Mesendoderm (in vitro differentiated cells): ENCODE results near the gene KCTD15.

ENCODE experiments used
- DNase-seq: peaks from one replicate; pipeline ENCODE4 v3.0.0; 2013
- H2AK5ac ChIP-seq: 2 replicates; pipeline ENCODE4 v1.6.1; 2013; ENCODE audit warnings: low read length, inconsistent platforms
- H2BK120ac ChIP-seq: 2 replicates; pipeline ENCODE4 v1.6.1; 2013; ENCODE audit warnings: low read depth, mild to moderate bottlenecking, low read length, moderate library complexity, mixed read lengths
- H2BK15ac ChIP-seq: replicated peaks from 2 replicates; pipeline ENCODE4 v1.6.1; 2013; ENCODE audit warnings: low read depth, mild to moderate bottlenecking, moderate library complexity
- H2BK5ac ChIP-seq: 2 replicates; pipeline ENCODE4 v1.6.1; 2013; ENCODE audit warnings: low read length, inconsistent platforms
- H3K18ac ChIP-seq: 2 replicates; pipeline ENCODE4 v1.6.1; 2013; ENCODE audit warnings: mild to moderate bottlenecking, low read length, mixed read lengths
- H3K23ac ChIP-seq: one replicate; pipeline ENCODE4 v1.6.1; 2013; ENCODE audit warnings: low read length
- H3K27ac ChIP-seq: 2 replicates; pipeline ENCODE4 v1.5.1; 2013; ENCODE audit warnings: low read depth, mild to moderate bottlenecking, inconsistent platforms, low read length, moderate library complexity
- H3K27me3 ChIP-seq: 2 replicates; pipeline ENCODE4 v1.6.1; 2013; ENCODE audit warnings: low read length, control low read depth, mild to moderate bottlenecking, inconsistent platforms; ENCODE audit not compliant: insufficient read depth, poor library complexity
- H3K36me3 ChIP-seq: 2 replicates; pipeline ENCODE4 v1.6.1; 2013; ENCODE audit warnings: low read length, inconsistent platforms; ENCODE audit not compliant: control insufficient read depth, insufficient read depth
- H3K4ac ChIP-seq: one replicate; pipeline ENCODE4 v1.6.1; 2013; ENCODE audit warnings: low read depth, mild to moderate bottlenecking, low read length, moderate library complexity
- H3K4me1 ChIP-seq: 2 replicates; pipeline ENCODE4 v1.6.1; 2013; ENCODE audit warnings: low read depth, low read length, inconsistent platforms; ENCODE audit not compliant: control insufficient read depth
- H3K4me2 ChIP-seq: 2 replicates; pipeline ENCODE4 v1.6.1; 2013; ENCODE audit warnings: low read length
- H3K4me3 ChIP-seq: 2 replicates; pipeline ENCODE4 v1.5.1; 2013; ENCODE audit warnings: mild to moderate bottlenecking, low read length
- H3K56ac ChIP-seq: one replicate; pipeline ENCODE4 v1.6.1; 2013; ENCODE audit warnings: low read length
- H3K79me1 ChIP-seq: 2 replicates; pipeline ENCODE4 v1.6.1; 2013; ENCODE audit warnings: low read length, inconsistent platforms
- H3K79me2 ChIP-seq: 2 replicates; pipeline ENCODE4 v1.6.1; 2013; ENCODE audit warnings: mild to moderate bottlenecking, low read length; ENCODE audit not compliant: control insufficient read depth, insufficient read depth
- H3K9ac ChIP-seq: 2 replicates; pipeline ENCODE4 v1.6.1; 2013; ENCODE audit warnings: low read length, inconsistent platforms
- H4K5ac ChIP-seq: one replicate; pipeline ENCODE4 v1.6.1; 2013; ENCODE audit warnings: low read length
- H4K8ac ChIP-seq: one replicate; pipeline ENCODE4 v1.6.1; 2013; ENCODE audit warnings: low read depth, mild to moderate bottlenecking, control low read depth, low read length, moderate library complexity
- WGBS: extraction: QIAGEN DNeasy Blood & Tissue Kit; methylation state at CpG from one replicate; pipeline ENCODE4 v1.1.7; 2013; ENCODE audit warnings: low lambda C conversion rate, missing lambda C conversion rate; ENCODE audit not compliant: insufficient coverage; ENCODE audit errors: extremely low coverage; 5-methylcytosine and 5-hydroxymethylcytosine counted together

Gene KCTD15

DNA sequence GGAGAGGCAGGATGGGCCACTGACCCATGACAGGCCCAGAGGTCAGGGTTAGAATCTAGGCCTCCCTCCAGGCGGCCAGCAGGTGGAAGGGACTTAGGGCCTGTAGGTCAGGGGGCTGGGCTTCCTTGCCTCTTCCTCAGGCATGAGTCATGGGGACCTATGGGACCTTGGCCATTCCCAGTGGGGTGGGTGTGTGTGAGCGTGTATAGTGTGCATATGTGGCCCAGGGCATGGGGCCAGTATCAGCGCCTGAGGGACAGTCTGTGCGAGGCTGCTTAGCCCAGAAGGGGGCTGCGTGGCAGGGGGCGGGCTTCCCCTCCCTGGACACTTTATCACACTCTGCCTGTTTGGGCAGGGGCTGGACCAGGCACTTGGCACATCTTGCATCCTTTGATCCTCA lies 13.3 kb downstream of the KCTD15 start:
- WGBS, result no CpG with 5 or more reads among the region's 6 CpGs
- Histone ChIP-seq H2BK5ac (no peak overlapping the region), H3K9ac (no peak overlapping the region), H3K18ac (no peak overlapping the region), H3K4me2 (no peak overlapping the region), H3K27me3 (no peaks in the 10 kb centered on the region), H3K4ac (no peak overlapping the region), H3K56ac (no peak overlapping the region), H3K23ac (no peak overlapping the region), H2AK5ac (no peak overlapping the region), H3K36me3 (peaks cover 7% of the 10 kb centered on the region), H3K4me3 (no peak overlapping the region), H3K27ac (no peak overlapping the region), H3K79me2 (no peaks in the 10 kb centered on the region), H2BK15ac (no peak overlapping the region), H3K79me1 (peaks cover 11% of the 10 kb centered on the region), H4K8ac (no peak overlapping the region), H4K5ac (no peak overlapping the region), H3K4me1 (no peaks in the 10 kb centered on the region), H2BK120ac (no peak overlapping the region)
- no peak for DNase-seq

DNA sequence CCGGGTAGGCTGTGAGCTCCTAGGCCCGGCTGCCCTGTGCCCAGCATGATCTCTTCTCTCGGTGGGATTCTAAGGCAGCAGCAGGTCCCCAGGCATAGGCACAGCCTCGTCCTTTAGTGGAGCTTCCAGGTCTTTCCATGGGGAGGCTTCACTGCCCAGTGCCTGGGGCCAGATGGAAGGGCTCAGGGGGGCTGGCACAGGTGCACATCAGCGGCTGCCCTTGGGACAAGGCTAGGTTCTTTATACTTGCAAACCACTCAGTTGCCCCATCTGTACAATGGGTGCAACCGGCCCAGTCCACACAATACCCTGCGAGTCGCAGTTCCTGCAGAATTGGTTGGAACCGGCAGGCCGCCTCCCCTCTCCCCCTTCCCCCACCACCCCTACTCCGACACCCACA lies 14.2 kb downstream of the KCTD15 start:
- H3K27ac ChIP-seq, result no peak overlapping the region
- no peak overlapping the region for H2BK5ac ChIP-seq
- peaks cover 5% of the 10 kb centered on the region for H3K79me1 ChIP-seq
- no peak overlapping the region for H2BK15ac ChIP-seq
- no peak for DNase-seq
- no peak overlapping the region for H3K4ac ChIP-seq
- peaks cover 7% of the 10 kb centered on the region for H3K36me3 ChIP-seq
- H3K27me3 ChIP-seq, result no peaks in the 10 kb centered on the region
- no peak overlapping the region for H3K9ac ChIP-seq
- H4K8ac ChIP-seq, result no peak overlapping the region
- H2AK5ac ChIP-seq, result no peak overlapping the region
- no peaks in the 10 kb centered on the region for H3K4me1 ChIP-seq
- no CpG with 5 or more reads among the region's 11 CpGs for WGBS
- no peak overlapping the region for H3K18ac ChIP-seq
- no peak overlapping the region for H2BK120ac ChIP-seq
- H3K4me3 ChIP-seq, result no peak overlapping the region
- H3K79me2 ChIP-seq, result no peaks in the 10 kb centered on the region
- H3K23ac ChIP-seq, result no peak overlapping the region
- H3K4me2 ChIP-seq, result no peak overlapping the region
- H4K5ac ChIP-seq, result no peak overlapping the region
- no peak overlapping the region for H3K56ac ChIP-seq

DNA sequence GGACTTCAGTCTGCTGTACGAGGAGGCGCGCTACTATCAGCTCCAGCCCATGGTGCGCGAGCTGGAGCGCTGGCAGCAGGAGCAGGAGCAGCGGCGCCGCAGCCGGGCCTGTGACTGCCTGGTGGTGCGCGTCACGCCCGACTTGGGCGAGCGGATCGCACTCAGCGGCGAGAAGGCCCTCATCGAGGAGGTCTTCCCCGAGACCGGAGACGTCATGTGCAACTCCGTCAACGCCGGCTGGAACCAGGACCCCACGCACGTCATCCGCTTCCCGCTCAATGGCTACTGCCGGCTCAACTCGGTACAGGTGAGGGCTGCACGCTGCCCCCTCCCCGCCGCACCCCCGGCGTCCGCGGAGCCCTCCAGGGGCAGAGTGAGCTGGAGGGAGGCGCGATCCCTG lies 14.6 kb downstream of the KCTD15 start:
- Histone ChIP-seq H2AK5ac (no peak overlapping the region), H3K79me1 (peaks cover 3% of the 10 kb centered on the region), H3K79me2 (no peaks in the 10 kb centered on the region), H2BK5ac (no peak overlapping the region), H3K36me3 (peaks cover 7% of the 10 kb centered on the region), H3K4me2 (no peak overlapping the region), H3K56ac (no peak overlapping the region), H2BK120ac (no peak overlapping the region), H3K4ac (no peak overlapping the region), H2BK15ac (no peak overlapping the region), H4K5ac (no peak overlapping the region), H3K4me1 (no peaks in the 10 kb centered on the region), H3K18ac (no peak overlapping the region), H3K23ac (no peak overlapping the region), H3K27ac (no peak overlapping the region), H4K8ac (no peak overlapping the region), H3K27me3 (no peaks in the 10 kb centered on the region), H3K4me3 (no peak overlapping the region), H3K9ac (no peak overlapping the region)
- no CpG with 5 or more reads among the region's 41 CpGs for WGBS
- DNase-seq, result no peak

DNA sequence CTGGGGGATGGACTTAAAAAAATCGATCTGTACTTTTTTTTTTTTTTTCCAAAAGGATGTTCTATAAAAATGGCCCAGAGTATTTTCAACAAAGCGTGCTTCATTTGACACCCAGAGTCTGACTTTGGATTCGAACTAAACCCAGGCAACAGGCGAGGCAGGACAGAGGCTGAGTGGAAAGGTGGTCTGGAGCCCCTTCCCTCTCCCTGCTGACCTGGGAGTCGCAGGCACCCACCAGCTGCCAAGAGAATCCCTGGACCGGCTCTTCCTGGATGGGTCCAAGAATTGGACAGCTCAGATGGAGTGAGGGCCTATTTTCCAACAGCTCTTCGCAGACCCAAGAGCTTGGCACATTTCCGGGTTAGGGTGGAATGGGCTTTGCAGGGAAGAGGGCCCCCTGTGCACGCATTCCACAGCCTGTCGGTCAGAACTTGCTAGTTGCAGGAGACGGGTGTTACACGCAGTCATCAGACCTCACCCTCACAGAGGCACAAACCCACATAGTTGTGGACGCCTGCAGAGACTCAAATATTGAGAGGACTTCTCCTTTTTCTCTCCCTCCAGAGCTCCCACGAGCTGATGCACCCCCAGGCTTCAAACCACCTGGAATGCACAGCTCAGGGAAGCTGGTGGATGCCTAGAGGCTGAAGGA lies 15.2 kb downstream of the KCTD15 start:
- H2AK5ac ChIP-seq, result no peak overlapping the region
- no peak overlapping the region for H3K27ac ChIP-seq
- no peak overlapping the region for H3K4me2 ChIP-seq
- H3K9ac ChIP-seq, result no peak overlapping the region
- no peak for DNase-seq
- no peak overlapping the region for H4K8ac ChIP-seq
- no peak overlapping the region for H2BK120ac ChIP-seq
- H3K23ac ChIP-seq, result no peak overlapping the region
- no peak overlapping the region for H3K4ac ChIP-seq
- no peak overlapping the region for H2BK15ac ChIP-seq
- H3K56ac ChIP-seq, result no peak overlapping the region
- no CpG with 5 or more reads among the region's 14 CpGs for WGBS
- H3K4me3 ChIP-seq, result no peak overlapping the region
- H4K5ac ChIP-seq, result no peak overlapping the region
- H3K79me1 ChIP-seq, result peaks cover 2% of the 10 kb centered on the region
- H3K36me3 ChIP-seq, result peaks cover 7% of the 10 kb centered on the region
- H3K4me1 ChIP-seq, result no peaks in the 10 kb centered on the region
- no peak overlapping the region for H3K18ac ChIP-seq
- H2BK5ac ChIP-seq, result no peak overlapping the region
- no peaks in the 10 kb centered on the region for H3K79me2 ChIP-seq
- no peaks in the 10 kb centered on the region for H3K27me3 ChIP-seq

DNA sequence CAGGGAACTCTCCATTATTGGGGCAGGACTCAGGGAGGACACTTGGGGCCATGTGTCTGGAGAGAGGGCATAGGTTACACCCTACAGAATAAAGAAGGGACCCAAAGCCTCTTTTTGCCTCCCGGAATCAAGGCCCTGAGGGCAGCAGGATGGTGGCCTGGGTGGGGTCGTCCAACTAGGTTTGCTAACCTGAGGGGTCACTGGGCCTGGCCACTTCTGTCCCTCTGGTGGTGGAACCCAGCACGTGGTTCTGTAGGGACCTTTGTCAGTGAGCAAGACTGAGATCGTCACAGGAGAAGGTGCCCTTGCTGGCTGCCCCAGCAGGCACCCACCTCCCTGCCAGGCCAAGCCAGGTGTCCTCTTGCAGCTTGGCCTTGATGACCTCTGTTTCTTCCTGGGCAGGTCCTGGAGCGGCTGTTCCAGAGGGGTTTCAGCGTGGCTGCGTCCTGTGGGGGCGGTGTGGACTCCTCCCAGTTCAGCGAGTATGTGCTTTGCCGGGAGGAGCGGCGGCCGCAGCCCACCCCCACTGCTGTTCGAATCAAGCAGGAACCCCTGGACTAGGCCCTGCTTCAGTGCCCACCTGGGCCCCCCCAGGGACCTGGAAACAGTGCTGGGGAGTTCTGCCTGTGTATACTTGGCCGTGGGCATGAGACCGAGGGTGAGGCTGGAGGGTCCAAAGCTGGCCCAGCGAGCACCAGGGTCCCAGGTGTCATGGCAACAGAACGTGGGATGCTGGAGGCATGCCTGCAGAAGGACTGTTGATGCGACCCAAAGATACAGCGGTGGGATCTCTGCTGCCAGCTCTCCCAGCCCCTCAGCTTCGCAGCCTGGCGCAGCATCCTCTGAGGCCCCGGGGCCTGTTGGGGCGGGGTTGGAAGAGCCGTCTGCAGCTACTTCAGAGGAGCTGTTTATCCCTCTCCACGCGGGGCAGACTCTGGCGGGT lies 16.0 kb downstream of the KCTD15 start:
- Histone ChIP-seq H3K36me3 (peaks cover 7% of the 10 kb centered on the region), H3K27ac (no peak overlapping the region)

More for the DNA sequence above, 16.0 kb downstream of the KCTD15 start:
- H3K9ac ChIP-seq, result no peak overlapping the region
- H4K5ac ChIP-seq, result no peak overlapping the region
- H2AK5ac ChIP-seq, result no peak overlapping the region
- H3K56ac ChIP-seq, result no peak overlapping the region
- no peak overlapping the region for H3K18ac ChIP-seq
- H4K8ac ChIP-seq, result no peak overlapping the region
- no peak overlapping the region for H3K4ac ChIP-seq
- H2BK120ac ChIP-seq, result no peak overlapping the region
- no peaks in the 10 kb centered on the region for H3K4me1 ChIP-seq
- WGBS, result no CpG with 5 or more reads among the region's 28 CpGs
- no peak overlapping the region for H3K4me3 ChIP-seq
- H3K27me3 ChIP-seq, result no peaks in the 10 kb centered on the region
- H3K79me2 ChIP-seq, result no peaks in the 10 kb centered on the region
- H3K23ac ChIP-seq, result no peak overlapping the region
- H2BK5ac ChIP-seq, result no peak overlapping the region
- H3K79me1 ChIP-seq, result peaks cover 2% of the 10 kb centered on the region
- DNase-seq, result no peak
- no peak overlapping the region for H2BK15ac ChIP-seq
- H3K4me2 ChIP-seq, result no peak overlapping the region
